Mesendoderm (in vitro differentiated cells): ENCODE measurements around the gene OR6C74.
A peak's percentile ranks its signal among the peaks of the same experiment; 100 is the strongest.

Experiments
- DNase-seq: peaks from one replicate; pipeline ENCODE4 v3.0.0; 2013
- H2AK5ac ChIP-seq: 2 replicates; pipeline ENCODE4 v1.6.1; 2013; ENCODE audit warnings: low read length, inconsistent platforms
- H2BK120ac ChIP-seq: 2 replicates; pipeline ENCODE4 v1.6.1; 2013; ENCODE audit warnings: low read depth, mild to moderate bottlenecking, low read length, moderate library complexity, mixed read lengths
- H2BK15ac ChIP-seq: replicated peaks from 2 replicates; pipeline ENCODE4 v1.6.1; 2013; ENCODE audit warnings: low read depth, mild to moderate bottlenecking, moderate library complexity
- H2BK5ac ChIP-seq: 2 replicates; pipeline ENCODE4 v1.6.1; 2013; ENCODE audit warnings: low read length, inconsistent platforms
- H3K18ac ChIP-seq: 2 replicates; pipeline ENCODE4 v1.6.1; 2013; ENCODE audit warnings: mild to moderate bottlenecking, low read length, mixed read lengths
- H3K23ac ChIP-seq: one replicate; pipeline ENCODE4 v1.6.1; 2013; ENCODE audit warnings: low read length
- H3K27ac ChIP-seq: 2 replicates; pipeline ENCODE4 v1.5.1; 2013; ENCODE audit warnings: low read depth, mild to moderate bottlenecking, inconsistent platforms, low read length, moderate library complexity
- H3K27me3 ChIP-seq: 2 replicates; pipeline ENCODE4 v1.6.1; 2013; ENCODE audit warnings: low read length, control low read depth, mild to moderate bottlenecking, inconsistent platforms; ENCODE audit not compliant: insufficient read depth, poor library complexity
- H3K36me3 ChIP-seq: 2 replicates; pipeline ENCODE4 v1.6.1; 2013; ENCODE audit warnings: low read length, inconsistent platforms; ENCODE audit not compliant: control insufficient read depth, insufficient read depth
- H3K4ac ChIP-seq: one replicate; pipeline ENCODE4 v1.6.1; 2013; ENCODE audit warnings: low read depth, mild to moderate bottlenecking, low read length, moderate library complexity
- H3K4me1 ChIP-seq: 2 replicates; pipeline ENCODE4 v1.6.1; 2013; ENCODE audit warnings: low read depth, low read length, inconsistent platforms; ENCODE audit not compliant: control insufficient read depth
- H3K4me2 ChIP-seq: 2 replicates; pipeline ENCODE4 v1.6.1; 2013; ENCODE audit warnings: low read length
- H3K4me3 ChIP-seq: 2 replicates; pipeline ENCODE4 v1.5.1; 2013; ENCODE audit warnings: mild to moderate bottlenecking, low read length
- H3K56ac ChIP-seq: one replicate; pipeline ENCODE4 v1.6.1; 2013; ENCODE audit warnings: low read length
- H3K79me1 ChIP-seq: 2 replicates; pipeline ENCODE4 v1.6.1; 2013; ENCODE audit warnings: low read length, inconsistent platforms
- H3K79me2 ChIP-seq: 2 replicates; pipeline ENCODE4 v1.6.1; 2013; ENCODE audit warnings: mild to moderate bottlenecking, low read length; ENCODE audit not compliant: control insufficient read depth, insufficient read depth
- H3K9ac ChIP-seq: 2 replicates; pipeline ENCODE4 v1.6.1; 2013; ENCODE audit warnings: low read length, inconsistent platforms
- H4K5ac ChIP-seq: one replicate; pipeline ENCODE4 v1.6.1; 2013; ENCODE audit warnings: low read length
- H4K8ac ChIP-seq: one replicate; pipeline ENCODE4 v1.6.1; 2013; ENCODE audit warnings: low read depth, mild to moderate bottlenecking, control low read depth, low read length, moderate library complexity
- WGBS: extraction: QIAGEN DNeasy Blood & Tissue Kit; methylation state at CpG from one replicate; pipeline ENCODE4 v1.1.7; 2013; ENCODE audit warnings: low lambda C conversion rate, missing lambda C conversion rate; ENCODE audit not compliant: insufficient coverage; ENCODE audit errors: extremely low coverage; 5-methylcytosine and 5-hydroxymethylcytosine counted together

OR6C74 gene

GRCh38 chr12:55253281-55253680, 8.9 kb downstream of the OR6C74 start:
- Histone ChIP-seq H3K27ac (no peak overlapping the region), H3K18ac (no peak overlapping the region), H4K8ac (no peak overlapping the region), H3K4me3 (no peak overlapping the region), H3K4me2 (no peak overlapping the region), H2AK5ac (no peak overlapping the region), H3K56ac (no peak overlapping the region), H3K4ac (no peak overlapping the region), H2BK5ac (no peak overlapping the region), H3K27me3 (no peaks in the 10 kb centered on the region), H4K5ac (no peak overlapping the region), H3K23ac (no peak overlapping the region), H3K4me1 (no peaks in the 10 kb centered on the region), H2BK120ac (no peak overlapping the region), H3K79me2 (no peaks in the 10 kb centered on the region), H3K9ac (no peak overlapping the region), H2BK15ac (no peak overlapping the region), H3K36me3 (no peaks in the 10 kb centered on the region), H3K79me1 (no peaks in the 10 kb centered on the region)
- no peak for DNase-seq

- no peak overlapping the region for H3K56ac ChIP-seq
- H3K4me1 ChIP-seq: no peaks in the 10 kb centered on the region
- no peak overlapping the region for H4K5ac ChIP-seq
- no peaks in the 10 kb centered on the region for H3K36me3 ChIP-seq
- no peak overlapping the region for H3K4me3 ChIP-seq
- no peak overlapping the region for H2AK5ac ChIP-seq
- no peak overlapping the region for H2BK15ac ChIP-seq
- H3K27me3 ChIP-seq: no peaks in the 10 kb centered on the region
- H2BK120ac ChIP-seq: no peak overlapping the region
- H4K8ac ChIP-seq: no peak overlapping the region
- WGBS: no CpG with 5 or more reads among the region's 4 CpGs
- H3K27ac ChIP-seq: no peak overlapping the region
- H3K18ac ChIP-seq: no peak overlapping the region
- no peaks in the 10 kb centered on the region for H3K79me1 ChIP-seq
- H3K4ac ChIP-seq: no peak overlapping the region
- no peak for DNase-seq
- H3K79me2 ChIP-seq: no peaks in the 10 kb centered on the region
- no peak overlapping the region for H3K4me2 ChIP-seq
- no peak overlapping the region for H2BK5ac ChIP-seq
- no peak overlapping the region for H3K9ac ChIP-seq
- H3K23ac ChIP-seq: no peak overlapping the region
Observed at GRCh38 chr12:55256831-55257230, 12.4 kb downstream of the OR6C74 start.

- Histone ChIP-seq H2BK15ac (no peak overlapping the region), H3K23ac (no peak overlapping the region), H3K36me3 (no peaks in the 10 kb centered on the region), H3K4ac (no peak overlapping the region), H3K4me3 (no peak overlapping the region), H2BK5ac (no peak overlapping the region), H3K56ac (no peak overlapping the region), H3K18ac (no peak overlapping the region), H3K4me2 (no peak overlapping the region), H3K4me1 (no peaks in the 10 kb centered on the region), H2BK120ac (no peak overlapping the region), H3K27ac (no peak overlapping the region), H4K8ac (no peak overlapping the region), H3K79me2 (no peaks in the 10 kb centered on the region), H3K9ac (no peak overlapping the region), H2AK5ac (no peak overlapping the region), H3K79me1 (no peaks in the 10 kb centered on the region), H3K27me3 (no peaks in the 10 kb centered on the region), H4K5ac (no peak overlapping the region)
- WGBS: no CpG with 5 or more reads among the region's 2 CpGs
- peak; percentile 3 for DNase-seq
Observed at GRCh38 chr12:55258303-55258702, 13.9 kb downstream of the OR6C74 start.

GRCh38 chr12:55280991-55281390, 36.6 kb downstream of the OR6C74 start:
- Histone ChIP-seq H2AK5ac (no peak overlapping the region), H3K36me3 (no peaks in the 10 kb centered on the region), H4K8ac (no peak overlapping the region), H3K4ac (no peak overlapping the region), H4K5ac (no peak overlapping the region), H2BK120ac (no peak overlapping the region), H3K79me2 (no peaks in the 10 kb centered on the region), H3K79me1 (no peaks in the 10 kb centered on the region), H3K23ac (no peak overlapping the region), H3K27me3 (no peaks in the 10 kb centered on the region), H3K56ac (no peak overlapping the region), H3K9ac (no peak overlapping the region), H3K27ac (no peak overlapping the region), H3K4me3 (no peak overlapping the region), H3K18ac (no peak overlapping the region), H3K4me2 (no peak overlapping the region), H2BK15ac (no peak overlapping the region), H3K4me1 (no peaks in the 10 kb centered on the region), H2BK5ac (no peak overlapping the region)
- DNase-seq: no peak
- no CpG with 5 or more reads among the region's 2 CpGs for WGBS

GRCh38 chr12:55289999-55290398, 45.6 kb downstream of the OR6C74 start:
- H3K27me3 ChIP-seq: no peaks in the 10 kb centered on the region

More at GRCh38 chr12:55289999-55290398, 45.6 kb downstream of the OR6C74 start:
- Histone ChIP-seq H3K23ac (no peak overlapping the region), H2BK5ac (no peak overlapping the region), H3K56ac (no peak overlapping the region), H3K27ac (no peak overlapping the region), H2AK5ac (no peak overlapping the region), H2BK15ac (no peak overlapping the region), H3K36me3 (no peaks in the 10 kb centered on the region), H3K79me2 (no peaks in the 10 kb centered on the region), H3K4me1 (no peaks in the 10 kb centered on the region), H3K18ac (no peak overlapping the region), H3K4ac (no peak overlapping the region), H3K4me3 (no peak overlapping the region), H3K79me1 (no peaks in the 10 kb centered on the region), H3K4me2 (no peak overlapping the region), H4K5ac (no peak overlapping the region), H4K8ac (no peak overlapping the region), H2BK120ac (no peak overlapping the region), H3K9ac (no peak overlapping the region)
- WGBS: no CpG with 5 or more reads among the region's 2 CpGs
- DNase-seq: no peak
